ENCODE measurements around the gene ANAPC2. TPM values are rescaled to one million over a fixed set of nuclear protein-coding genes. Genes with fewer than 3 reads are reported as not detected.

ANAPC2 gene
- total RNA-seq, 4 donors from 2014 or later, result 6.7 to 65.6 (median 24.9) TPM

DNA sequence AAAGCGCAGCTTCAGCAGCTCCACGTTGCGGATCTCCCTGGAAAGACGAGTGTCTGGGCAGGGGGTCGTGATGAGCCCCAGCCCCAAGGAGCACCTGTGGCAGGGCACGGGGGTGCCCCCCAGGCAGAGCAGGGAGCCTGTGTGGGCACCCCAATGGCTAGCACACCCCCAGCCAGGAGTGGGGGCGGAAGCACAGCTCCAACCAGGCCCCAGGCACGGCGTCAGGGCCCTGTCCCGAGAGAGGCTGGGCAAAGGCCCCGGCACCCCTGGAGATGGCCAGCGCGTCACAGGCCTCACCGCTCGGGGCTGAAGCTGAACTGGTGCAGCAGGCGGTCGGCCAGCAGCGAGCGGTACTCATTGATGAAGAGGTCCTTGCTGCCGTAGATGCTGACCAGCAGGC lies 7.9 kb downstream of the ANAPC2 start:
- Histone ChIP-seq H3K36me3 (no peaks in the 10 kb centered on the region), H3K9me3 (no peaks in the 10 kb centered on the region), H3K27ac (no peak overlapping the region), H3K27me3 (no peaks in the 10 kb centered on the region), H3K4me3 (no peak overlapping the region), H3K4me1 (no peaks in the 10 kb centered on the region)
- no peak for DNase-seq
- no peak for TF ChIP-seq POLR2A (IDR thresholded peaks at IDR 0.05)
- TF ChIP-seq, protein P1, sequence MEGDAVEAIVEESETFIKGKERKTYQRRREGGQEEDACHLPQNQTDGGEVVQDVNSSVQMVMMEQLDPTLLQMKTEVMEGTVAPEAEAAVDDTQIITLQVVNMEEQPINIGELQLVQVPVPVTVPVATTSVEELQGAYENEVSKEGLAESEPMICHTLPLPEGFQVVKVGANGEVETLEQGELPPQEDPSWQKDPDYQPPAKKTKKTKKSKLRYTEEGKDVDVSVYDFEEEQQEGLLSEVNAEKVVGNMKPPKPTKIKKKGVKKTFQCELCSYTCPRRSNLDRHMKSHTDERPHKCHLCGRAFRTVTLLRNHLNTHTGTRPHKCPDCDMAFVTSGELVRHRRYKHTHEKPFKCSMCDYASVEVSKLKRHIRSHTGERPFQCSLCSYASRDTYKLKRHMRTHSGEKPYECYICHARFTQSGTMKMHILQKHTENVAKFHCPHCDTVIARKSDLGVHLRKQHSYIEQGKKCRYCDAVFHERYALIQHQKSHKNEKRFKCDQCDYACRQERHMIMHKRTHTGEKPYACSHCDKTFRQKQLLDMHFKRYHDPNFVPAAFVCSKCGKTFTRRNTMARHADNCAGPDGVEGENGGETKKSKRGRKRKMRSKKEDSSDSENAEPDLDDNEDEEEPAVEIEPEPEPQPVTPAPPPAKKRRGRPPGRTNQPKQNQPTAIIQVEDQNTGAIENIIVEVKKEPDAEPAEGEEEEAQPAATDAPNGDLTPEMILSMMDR (IDR thresholded peaks at IDR 0.05), result no peak
- intact Hi-C loops (cut with DNase I; ENCODE audit: low total_unique reads), result no loop called here

DNA sequence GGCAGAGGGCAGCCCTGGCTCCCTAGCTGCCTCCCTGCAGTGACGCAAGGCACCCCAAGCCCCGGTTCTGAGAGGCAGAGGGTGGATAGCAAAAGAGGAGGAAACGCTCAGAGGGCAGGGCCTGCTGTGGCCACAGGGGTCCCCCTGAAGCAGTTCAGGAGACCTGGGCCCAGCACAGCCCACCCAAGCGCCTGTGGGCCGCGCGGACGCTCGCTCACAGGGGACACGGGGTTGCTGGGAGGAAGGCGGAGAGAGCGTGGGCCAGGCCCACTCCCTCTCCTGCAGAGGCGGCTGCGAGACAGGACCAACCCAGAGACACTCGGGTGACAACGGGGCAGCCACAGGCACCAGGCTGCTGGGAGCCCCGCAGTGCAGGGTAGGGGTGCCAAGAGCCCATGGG lies 8.6 kb downstream of the ANAPC2 start:
- H3K27ac ChIP-seq, result no peak overlapping the region
- TF ChIP-seq POLR2A (IDR thresholded peaks at IDR 0.05), result no peak
- TF ChIP-seq, protein P1 (IDR thresholded peaks at IDR 0.05), result no peak
- intact Hi-C loops (cut with DNase I; ENCODE audit: low total_unique reads), result no loop called here
- no peaks in the 10 kb centered on the region for H3K9me3 ChIP-seq
- no peaks in the 10 kb centered on the region for H3K27me3 ChIP-seq
- DNase-seq, result no peak
- no peaks in the 10 kb centered on the region for H3K4me1 ChIP-seq
- H3K36me3 ChIP-seq, result no peaks in the 10 kb centered on the region
- no peak overlapping the region for H3K4me3 ChIP-seq

DNA sequence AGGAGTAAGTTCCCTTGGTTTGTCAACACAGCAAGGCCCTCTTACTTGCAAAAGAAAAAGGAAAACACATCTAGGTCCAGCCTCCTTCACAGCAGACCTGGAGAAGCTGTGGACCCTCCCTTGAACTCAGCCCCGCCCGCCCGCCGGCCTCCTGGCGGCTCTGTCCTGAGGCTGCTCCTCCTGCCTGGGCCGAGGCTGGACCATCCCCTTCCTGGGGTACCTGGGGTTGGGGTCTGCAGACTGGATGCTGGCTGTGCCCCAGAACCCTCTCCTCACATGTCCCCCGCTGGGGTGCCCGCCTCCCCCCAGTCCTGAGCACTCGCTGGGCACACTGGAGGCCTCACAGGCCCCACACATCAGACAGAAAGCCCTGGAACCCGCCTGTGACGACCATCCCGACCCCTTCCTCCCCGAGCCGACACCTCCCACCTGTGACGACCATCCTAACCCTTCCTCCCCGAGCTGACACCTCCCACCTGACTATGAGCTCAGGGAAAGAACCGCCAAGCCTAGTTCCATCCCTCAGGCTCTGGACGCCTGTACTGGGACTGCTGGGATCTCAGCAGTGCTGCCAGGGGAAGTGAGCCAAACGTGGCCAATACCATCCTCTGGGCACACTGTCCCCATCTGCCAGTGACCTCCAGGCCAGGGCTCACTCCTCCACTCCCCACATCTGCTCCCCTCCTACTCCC lies 9.3 kb downstream of the ANAPC2 start:
- intact Hi-C loops (cut with DNase I; ENCODE audit: low total_unique reads), result no loop called here
- H3K27me3 ChIP-seq, result no peaks in the 10 kb centered on the region
- H3K9me3 ChIP-seq, result no peaks in the 10 kb centered on the region
- no peaks in the 10 kb centered on the region for H3K36me3 ChIP-seq
- H3K4me1 ChIP-seq, result no peaks in the 10 kb centered on the region
- no peak overlapping the region for H3K4me3 ChIP-seq
- H3K27ac ChIP-seq, result no peak overlapping the region
- TF ChIP-seq, protein P1 (IDR thresholded peaks at IDR 0.05), result no peak
- TF ChIP-seq POLR2A (IDR thresholded peaks at IDR 0.05), result no peak
- no peak for DNase-seq

DNA sequence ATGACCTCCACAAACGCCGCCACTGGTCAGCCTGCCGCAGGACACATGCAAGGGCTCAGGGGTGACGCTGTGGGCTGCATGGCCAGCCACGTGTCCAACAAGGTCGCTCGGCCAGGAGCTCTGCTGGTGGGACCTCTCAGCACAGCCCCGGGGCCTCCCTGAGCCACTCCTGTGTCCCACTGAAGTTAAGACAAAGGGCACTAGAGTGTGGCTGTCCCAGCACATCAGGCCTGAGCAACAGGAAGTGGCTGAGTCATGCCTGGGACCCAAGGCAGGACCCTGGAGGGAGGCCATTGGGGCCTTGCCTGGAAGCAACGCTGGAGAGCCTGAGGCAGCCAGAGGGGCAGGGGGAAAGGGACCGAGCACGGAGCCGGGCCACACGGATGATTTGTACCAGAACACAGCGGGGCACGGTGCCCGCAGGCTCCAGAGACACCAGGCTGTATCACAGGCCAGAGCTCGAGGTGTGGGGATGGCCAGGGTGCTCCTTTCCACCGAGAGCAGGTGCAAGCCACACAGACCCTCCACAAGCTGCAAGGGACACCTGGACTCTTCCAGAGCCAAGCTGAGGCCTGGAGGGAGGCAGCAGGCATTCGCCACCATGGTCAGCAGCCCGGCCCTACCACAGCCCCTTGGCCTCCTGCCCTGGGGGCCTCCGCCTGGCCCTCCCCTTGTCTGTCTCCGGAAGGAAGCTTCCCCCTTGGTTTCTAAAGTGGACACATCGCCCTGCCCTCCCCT lies 10.0 kb downstream of the ANAPC2 start:
- TF ChIP-seq POLR2A (IDR thresholded peaks at IDR 0.05), result no peak
- TF ChIP-seq, protein P1 (IDR thresholded peaks at IDR 0.05), result no peak
- Histone ChIP-seq H3K27ac (no peak overlapping the region), H3K4me1 (no peaks in the 10 kb centered on the region), H3K4me3 (no peak overlapping the region), H3K27me3 (no peaks in the 10 kb centered on the region), H3K9me3 (no peaks in the 10 kb centered on the region), H3K36me3 (no peaks in the 10 kb centered on the region)
- intact Hi-C loops (cut with DNase I; ENCODE audit: low total_unique reads), result no loop called here
- no peak for DNase-seq
